Measurements from ENCODE around the gene IGF1R.

Gene IGF1R

DNA sequence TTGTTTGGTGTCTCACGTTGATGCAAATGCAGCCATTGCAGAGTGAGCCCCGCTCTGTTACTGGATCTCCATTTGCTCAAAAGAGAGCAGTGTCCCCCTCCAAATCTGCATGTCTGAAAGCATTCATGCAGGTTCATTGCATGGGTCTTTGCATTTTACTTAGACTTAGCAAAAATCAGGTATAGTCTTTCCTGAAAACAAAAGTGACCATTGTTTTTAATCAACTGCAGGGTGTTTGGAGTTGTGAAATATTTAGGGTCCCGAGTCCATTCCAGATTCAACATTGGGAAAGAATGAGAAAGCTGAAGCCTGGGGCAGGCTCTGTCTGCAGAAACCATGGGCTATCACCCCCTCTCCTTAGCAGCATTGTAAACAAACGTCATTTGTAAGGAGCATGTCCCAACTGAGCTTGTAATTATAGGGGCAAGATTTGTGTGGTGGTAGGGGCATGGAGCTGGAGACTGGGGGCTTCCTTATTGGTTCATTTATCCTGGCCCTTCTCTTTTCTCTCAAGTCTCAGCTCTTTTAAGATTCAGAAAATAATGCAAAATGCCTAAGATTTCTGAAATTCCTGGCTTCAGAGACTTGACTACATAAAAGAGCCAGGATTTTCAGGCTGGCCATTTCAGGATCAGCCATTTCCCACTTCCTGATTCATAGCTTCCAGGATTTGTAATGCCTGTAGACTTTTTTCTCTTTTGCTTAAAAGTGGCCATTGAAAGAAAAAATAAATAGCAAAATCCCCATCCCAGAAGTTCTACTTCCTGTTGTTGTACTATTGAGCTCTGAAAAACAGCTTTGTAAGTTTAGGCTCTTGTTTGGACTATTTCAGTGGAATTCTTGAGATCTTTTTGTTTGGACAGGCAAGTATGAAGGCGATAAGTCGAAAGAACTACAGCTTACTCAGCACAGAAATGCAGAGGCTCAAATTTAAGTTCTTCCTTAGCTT is 23.0 kb downstream of the IGF1R start:
- no peak for DNase-seq (ENCODE audit: low spot score)

DNA sequence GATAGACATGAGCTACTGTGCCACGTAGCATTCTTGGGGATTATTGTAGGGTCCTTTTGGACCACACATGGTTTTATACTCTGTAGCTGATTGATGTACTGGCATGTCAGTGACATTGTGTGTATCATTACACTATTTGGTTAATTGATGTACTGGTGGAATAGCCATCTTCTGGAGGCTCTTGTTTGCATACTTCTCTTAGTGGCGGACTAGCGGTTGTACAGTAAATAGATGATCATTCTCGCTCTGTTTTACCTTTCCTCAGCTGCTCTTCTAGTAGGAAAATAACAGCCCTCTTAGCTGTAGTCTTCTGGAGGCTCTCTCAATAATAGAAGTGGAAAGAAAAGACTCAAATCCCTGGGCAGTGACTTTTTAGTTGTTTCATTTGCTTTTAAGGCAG is 24.8 kb downstream of the IGF1R start:
- no peak for DNase-seq (ENCODE audit: low spot score)

DNA sequence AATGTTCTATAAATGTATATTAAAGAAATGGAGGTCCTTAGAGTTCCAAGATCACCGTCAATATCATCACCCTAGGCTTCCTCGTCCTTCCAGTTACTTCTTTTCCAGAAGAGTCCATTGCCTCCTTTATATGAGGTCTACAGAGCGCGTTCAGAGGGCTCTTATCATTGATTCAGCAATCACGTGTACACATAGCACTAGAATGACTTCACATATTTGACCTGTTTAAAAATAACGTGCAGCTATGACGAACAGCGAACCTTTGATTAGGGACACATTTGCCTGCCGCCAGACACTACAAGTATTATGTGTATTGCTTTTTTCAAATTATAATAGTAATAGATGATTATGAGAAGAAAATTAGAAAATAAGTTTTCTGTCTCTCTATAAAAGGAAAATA is 26.0 kb downstream of the IGF1R start:
- DNase-seq (ENCODE audit: low spot score), result no peak

DNA sequence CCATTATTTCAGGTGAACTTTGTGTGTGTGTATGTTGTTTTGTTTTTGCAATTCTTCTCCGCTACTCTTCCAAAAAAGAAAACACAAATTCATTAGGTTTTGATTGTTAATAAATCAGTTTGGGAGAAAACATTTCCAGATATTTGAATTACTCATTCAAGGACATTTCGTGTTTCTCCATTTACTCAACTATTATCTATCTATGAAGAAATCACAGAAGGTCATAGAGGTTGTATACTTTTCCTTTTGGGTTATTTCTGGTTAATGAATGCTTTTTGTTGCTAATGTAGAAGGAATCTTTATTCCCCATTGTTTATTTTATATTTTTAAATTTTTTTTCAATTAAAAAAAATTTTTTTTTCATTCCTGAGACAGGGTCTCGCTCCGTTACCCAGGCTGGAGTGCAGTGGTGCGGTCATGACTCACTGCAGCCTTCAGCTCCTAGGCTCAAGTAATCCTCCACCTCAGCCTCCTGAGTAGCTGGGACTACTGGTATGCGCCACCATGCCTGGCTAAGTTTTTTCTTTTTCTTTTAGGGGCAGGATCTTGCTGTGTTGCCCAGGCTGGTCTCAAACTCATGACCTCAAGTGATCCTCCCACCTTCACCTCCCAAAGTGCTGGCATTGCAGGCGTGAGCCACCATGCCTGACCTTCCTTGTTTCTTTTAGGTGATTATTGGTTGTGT is 28.4 kb downstream of the IGF1R start:
- DNase-seq (ENCODE audit: low spot score), result no peak

DNA sequence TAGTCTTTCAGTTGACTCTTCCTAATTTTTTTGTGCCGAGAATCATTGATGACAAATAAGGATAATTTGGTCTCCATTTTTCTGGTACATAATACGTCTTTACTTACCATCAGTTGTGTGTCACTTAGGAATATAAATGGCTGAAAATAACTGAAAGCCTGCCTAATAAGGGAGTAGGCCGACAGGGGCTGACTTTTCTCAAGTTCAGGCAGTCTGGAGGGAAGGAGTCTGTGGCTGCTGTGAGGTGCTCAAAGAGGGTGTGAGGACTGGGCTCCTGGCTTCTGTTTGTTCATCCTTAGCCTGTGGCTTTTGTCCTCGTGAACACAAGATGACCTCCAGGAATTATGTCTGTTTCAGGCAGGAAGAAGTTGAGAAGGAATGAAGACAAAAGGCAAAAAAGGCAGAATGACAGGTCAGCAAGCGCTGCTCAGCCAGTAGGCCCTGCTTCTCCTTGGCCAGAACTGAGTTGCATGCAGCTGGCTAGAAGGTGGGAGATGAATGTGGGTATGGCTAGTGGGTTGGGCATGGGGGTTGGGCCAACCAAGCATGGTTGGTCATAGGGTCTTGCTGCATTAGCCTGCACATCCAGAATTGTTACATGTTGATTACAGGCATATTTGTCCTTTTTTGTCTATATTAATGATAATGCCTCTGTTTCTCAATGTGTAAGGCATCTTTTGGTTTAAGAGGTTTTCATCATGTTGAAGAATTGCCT is 29.2 kb downstream of the IGF1R start:
- no peak for DNase-seq (ENCODE audit: low spot score)

DNA sequence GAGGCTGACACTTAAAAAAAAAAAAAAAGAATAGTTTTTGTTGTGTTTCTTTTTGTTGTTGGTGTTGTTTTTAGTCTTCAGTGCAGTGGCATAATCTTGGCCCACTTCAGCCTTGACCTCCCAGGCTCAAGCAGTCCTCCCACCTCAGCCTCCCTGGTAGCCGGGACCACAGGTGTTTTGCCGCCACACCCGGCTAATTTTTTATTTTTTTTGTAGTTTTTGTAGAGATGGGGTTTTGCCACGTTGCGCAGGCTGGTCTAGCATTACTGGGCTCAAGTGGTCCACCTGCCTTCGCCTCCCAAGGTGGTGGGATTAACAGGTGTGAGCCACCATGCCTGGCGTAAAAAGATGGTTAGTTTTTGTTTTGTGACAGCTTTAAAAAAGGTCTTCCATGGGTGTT is 30.1 kb downstream of the IGF1R start:
- DNase-seq (ENCODE audit: low spot score), result no peak

DNA sequence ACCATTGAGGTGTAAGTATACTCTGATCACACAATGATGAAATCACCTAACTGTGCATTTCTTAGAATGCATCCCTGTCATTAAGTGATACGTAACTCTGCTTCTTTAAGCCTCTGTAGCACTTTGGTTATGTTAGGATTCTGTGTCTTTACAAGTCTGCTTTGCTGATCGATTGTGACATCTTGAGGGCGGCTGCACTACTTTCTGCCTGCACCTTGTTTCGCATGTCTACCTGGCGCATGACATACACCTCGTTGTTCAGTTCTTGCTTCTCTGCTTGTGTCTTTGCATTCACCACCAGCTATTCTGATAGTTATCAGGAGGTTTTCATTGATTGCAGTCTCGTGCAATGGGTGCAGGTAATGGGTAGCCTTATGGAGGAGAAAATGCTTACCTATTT is 32.7 kb downstream of the IGF1R start:
- no peak for DNase-seq (ENCODE audit: low spot score)

DNA sequence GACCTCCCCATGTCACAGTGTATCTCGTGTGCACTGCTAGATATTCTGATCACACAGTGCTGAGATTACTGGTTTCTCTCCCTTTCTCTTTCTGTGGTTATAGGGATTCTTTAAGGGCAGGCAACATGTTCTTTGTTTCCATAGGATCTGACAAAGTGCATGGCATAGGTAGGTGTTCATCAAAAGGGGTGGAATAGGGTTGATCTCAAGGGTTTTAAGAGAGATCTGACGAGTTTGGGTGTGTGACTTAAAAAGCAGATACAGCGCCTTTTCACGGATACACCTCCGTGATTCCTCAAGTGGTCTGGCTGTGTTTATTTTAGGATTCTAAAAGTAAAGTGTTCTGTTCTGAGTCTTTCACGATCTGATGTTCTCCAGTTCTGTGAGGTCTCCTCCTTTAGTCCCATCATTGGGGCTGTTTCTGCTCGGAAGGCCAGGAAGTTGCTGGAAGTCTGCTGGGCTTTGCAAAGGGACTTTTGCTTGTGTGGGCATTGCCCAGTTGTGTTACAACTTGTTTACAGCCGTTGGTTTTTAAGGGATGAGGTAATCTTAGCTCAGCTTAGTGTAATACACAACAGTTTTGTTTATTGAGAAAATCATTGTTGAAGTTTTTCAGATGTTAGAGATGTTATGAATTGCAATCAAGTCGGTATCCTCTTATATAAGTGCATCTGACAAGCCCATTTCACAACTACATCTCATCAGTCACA is 34.8 kb downstream of the IGF1R start:
- DNase-seq (ENCODE audit: low spot score), result no peak

DNA sequence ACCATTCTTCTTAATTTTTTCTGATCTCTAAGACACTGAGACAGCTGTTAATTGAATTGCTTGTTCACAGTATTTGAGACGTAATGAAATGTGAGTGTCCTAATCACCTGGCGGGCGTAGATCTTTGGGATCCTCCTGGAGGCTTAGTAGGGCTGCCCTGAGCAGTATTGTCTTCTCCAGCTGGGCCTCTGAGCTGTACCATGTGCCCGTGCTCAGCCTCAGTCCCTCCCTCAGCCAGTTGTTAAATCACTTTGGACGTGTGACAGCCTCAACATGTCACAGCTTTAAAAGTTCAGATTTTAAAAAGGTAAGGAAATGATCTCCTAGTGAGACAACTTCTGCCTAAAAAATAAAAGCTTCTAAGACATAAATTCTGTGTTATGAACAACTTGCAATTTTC is 35.5 kb downstream of the IGF1R start:
- DNase-seq (ENCODE audit: low spot score), result no peak

DNA sequence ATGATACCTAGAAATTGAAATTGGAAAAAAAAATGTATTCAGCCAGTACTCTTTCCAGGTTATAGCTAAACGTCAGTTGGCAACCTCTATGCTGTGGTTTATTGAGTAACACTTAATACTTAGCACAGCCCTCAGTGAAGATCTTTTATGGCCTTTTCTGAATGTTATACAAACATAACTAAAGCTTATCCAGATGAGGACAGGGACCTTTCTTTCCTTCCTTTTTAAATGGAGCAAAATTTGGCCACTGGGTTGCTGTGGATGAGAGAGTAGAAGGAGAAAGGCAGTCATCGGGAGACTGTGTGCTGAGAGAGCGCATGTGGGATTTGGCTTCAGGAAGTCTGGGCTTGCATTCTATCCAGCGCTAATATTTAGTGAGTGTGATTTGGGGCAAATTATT is 36.1 kb downstream of the IGF1R start:
- DNase-seq (ENCODE audit: low spot score), result no peak

DNA sequence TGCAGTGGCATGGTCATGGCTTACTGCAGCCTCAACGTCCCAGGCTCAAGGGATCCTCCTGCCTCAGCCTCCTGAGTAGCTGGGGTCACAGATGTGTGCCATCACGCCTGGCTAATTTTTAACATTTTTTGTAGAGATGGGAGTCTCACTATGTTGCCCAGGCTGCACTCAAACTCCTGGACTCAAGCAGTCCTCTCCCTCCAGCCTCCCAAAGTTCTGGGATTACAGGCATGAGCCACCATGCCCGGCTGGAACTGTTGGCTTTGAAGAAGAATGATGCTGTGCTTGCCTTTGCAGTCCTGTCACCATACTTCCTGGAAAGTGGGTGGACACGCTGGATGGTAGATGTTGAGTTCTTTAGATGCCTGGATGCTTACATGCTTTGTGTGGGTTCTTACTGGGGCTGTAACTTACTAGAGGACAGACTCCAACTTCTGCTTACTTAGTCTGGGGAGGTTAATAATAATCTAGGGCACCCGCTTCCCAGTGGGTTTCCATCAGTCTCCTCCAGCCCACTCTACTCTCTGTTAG is 36.7 kb downstream of the IGF1R start:
- no peak for DNase-seq (ENCODE audit: low spot score)

DNA sequence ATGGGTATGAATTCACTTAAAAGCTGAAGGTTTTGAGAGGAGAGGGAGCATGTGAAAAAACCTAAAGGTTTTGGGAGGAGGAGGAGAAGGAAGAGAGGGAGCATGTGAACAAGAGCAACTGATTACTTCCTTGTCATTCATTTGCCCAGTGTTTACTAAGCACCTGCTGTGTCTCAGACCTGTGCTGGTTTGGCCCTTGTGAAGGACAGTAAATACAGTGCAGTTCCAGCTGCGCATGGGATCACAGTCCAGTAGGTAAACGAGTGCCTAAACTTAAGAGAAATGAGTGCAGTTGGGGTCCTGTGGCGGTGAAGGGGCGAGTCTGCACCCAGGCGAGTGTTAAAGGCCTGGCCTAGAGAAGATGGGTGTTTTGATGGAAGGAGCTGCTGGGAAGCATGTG is 38.6 kb downstream of the IGF1R start:
- no peak for DNase-seq (ENCODE audit: low spot score)

DNA sequence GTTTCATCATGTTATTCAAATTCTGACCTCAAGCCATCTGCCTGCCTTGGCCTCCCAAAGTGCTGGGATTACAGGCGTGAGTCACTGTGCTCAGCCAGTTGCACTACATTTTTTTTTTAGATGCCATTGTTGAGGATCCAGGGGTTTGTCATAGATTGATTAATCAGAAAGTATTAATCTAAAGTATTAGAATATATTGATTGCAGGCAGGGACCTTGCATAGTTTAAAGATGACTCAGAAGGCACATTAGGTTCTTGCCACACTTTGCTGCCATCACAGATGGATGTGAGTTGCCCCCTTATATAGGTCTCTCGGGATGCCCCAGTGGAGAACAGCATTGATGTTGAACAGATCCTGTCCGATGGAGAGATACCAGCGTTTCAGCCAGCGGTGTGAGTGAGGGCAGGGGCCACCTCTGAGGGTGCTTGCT is 41.1 kb downstream of the IGF1R start:
- no peak for DNase-seq (ENCODE audit: low spot score)

DNA sequence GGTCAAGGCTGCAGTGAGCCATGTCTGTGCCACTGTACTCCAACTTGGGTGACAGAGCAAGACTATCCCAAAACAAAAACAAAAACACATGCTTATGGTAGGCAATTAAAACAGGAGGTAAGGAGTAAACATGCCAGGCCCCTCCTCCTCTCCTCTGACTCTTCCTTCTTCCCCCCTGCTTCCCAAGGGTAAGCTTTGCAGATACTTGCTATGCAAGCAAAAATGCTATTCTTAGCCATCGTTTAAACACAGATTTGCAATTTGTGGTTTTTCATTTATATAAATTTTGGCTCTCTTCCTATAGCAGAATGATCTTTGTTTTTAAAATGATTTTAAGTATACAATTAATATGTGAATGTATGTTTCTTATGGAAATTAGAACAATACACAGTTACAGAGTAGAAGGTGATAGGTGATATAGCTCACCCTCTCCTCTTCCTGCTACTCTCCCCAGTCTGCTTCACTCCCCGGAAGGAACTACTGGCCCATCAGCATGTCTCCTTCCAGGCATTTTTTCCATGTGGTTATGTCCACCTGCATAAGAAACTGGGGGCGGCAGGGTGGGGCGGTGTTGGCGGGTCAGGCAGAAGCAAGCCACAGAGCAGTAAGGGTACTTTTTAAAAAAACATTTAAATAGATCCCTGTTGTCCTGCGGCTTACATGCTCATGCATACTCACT is 42.1 kb downstream of the IGF1R start:
- no peak for DNase-seq (ENCODE audit: low spot score)

DNA sequence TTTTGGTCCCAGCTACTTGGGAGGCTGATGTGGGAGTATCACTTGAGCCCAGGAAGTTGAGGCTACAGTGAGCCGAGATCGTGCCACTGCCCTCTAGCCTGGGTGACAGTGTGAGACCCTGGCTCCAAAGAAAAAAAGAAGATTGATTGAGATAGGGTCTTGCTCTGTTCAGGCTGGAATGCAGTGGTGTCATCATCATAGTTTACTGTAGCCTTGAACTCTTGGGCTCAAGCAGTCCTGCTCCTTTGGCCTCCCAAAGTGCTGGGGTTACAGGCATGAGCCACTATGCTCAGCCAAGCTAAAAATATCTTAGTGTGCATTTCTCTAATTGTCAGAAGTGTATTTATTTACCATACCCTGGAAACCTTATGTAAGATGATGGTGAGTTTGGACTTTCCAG is 43.9 kb downstream of the IGF1R start:
- no peak for DNase-seq (ENCODE audit: low spot score)

DNA sequence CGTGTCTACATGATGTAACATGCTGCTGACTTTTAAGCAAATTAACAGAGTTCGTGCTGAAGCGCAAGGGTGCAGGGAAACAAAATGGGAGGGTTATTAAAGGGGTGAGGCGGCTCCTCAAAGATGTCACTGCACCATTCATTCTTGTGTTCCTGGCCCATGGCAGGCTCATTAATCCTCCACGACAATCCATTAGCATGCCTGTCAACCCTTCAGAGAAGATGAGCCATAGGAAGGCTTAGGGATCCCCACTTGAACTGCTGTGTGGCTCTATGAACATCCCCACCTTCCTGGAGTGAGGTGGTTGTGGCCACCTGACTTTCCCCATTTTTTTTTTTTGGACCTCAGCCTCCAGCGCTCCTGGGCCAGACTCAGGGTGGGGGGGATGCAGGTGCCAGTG is 45.8 kb downstream of the IGF1R start:
- DNase-seq (ENCODE audit: low spot score), result no peak

DNA sequence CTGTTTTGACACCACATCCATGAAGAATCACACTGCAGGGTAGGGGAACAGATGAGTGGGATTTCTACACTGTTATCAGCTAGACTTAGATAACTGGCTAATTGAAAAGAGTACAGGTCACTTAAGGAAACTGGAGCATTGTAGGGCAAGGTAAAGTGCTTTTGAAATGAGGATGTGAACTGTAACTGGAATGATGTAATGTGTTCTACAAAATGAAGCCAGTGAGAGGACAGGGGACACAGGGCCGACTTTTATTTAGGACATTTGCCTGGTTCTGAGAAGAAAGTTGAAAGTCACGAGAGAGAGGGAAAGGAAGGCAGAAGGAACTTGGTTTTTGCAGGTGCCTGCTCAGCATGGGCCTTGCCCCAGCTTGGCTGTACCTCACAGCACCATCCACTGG is 50.5 kb downstream of the IGF1R start:
- DNase-seq (ENCODE audit: low spot score), result no peak

DNA sequence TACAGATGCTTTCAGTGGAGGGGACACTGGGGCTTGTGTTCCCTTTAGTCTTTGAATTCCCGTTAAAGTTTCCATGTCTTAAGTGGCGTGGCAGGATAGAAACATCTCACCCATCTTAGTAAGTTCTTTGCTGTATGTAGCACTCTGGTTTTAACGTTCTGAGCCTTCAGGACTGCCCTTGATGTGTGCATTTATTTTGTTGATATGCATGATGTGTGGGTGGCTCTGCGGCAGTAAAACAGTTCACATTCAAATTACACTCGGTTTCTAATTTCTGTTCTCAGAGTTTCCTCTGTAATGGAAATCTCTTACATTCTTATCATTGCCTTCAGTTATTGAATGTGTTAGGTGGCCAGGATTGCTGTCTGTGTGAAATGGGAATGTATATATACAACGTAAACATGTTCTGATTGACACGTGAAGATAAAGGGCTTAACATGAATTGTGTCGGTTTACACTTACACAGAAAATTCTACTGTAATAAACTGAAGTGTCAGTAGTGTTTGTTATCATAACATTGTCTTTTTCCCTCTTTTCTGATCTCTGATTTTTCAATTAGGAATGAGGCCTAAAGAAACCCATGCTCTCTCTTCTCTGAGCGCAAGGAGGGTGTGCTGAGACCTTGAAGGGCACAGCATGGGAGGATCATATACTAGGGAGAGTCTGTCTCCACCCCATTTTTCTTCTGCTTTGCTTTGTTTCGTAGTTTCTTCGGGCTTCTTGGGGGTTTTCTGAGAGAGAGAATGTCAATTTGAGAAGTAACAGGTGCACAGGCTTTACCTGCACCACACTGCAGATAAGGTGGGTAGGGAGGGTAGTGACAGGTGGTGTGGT is 51.5 kb downstream of the IGF1R start:
- no peak for DNase-seq (ENCODE audit: low spot score)

DNA sequence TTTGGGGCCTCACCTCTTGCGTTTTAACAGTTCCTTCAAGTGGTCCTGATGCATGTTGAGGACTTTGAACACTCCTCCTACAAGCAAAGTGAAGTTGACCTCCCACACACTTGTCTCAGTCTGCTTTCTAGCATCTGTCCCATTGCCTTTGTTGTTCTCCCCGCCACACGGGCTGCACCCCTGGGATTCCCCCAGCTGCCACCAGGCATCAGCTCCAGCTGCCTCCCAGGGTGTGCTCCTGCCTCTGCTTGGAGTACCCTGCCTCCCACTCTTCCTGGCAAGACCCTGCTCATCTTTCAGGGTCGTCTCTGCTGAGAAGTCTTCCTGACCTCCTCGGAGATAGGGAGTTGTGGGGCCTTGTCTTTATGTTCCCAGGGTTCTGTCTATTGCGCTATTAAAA is 52.2 kb downstream of the IGF1R start:
- DNase-seq (ENCODE audit: low spot score), result no peak

DNA sequence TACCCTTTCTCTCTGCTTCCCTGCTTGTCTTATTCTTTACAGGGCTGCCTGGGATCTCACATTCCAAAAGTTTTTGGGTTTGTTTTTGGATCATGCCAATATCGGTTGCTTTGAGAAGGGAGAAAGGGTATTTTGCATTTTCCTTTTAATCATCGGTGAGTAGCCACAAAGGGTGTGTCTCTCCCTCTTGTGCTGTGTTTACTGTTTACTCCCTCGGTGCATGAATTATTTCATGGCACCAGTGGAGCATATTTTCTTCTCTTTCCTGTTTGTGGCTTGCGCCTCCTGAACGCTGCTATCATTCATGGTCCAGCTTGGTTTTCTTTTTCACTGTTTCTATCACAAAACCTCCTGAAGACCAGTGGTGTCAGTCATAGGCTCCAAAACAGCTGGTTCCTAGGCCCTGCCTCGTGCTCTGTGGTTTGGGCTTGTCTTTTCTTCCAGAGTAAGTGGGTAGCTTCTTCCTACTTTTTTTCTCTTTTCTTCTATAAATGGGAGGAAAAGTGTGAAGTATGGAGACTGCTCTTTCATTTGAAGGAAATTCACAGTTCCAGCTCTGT is 54.9 kb downstream of the IGF1R start:
- DNase-seq (ENCODE audit: low spot score), result no peak
